Hepatocyte (in vitro differentiated cells): ENCODE measurements around the gene SCN1A. TPM values are rescaled to one million over a fixed set of nuclear protein-coding genes. Genes with fewer than 3 reads are reported as not detected.
"Not testable (repeated sequence)": the region's sequence is repeated elsewhere in the genome, so short reads cannot be mapped to it uniquely, and the experiment has no call there.

ENCODE experiments used
- DNase-seq: peaks from one replicate; pipeline ENCODE4 v3.0.0-alpha.2; 2016; ENCODE audit warnings: low spot score
- H2AFZ ChIP-seq: fragments of 200-600 bp; sonication (generic); 2 replicates; pipeline ENCODE4 v1.6.0; 2016; ENCODE audit warnings: antibody characterized with exemption, mild to moderate bottlenecking
- H3K27ac ChIP-seq: fragments of 200-600 bp; sonication (generic); 2 replicates; pipeline ENCODE4 v1.5.1; 2016; ENCODE audit warnings: mild to moderate bottlenecking
- H3K27me3 ChIP-seq: fragments of 200-600 bp; sonication (generic); 2 replicates; pipeline ENCODE4 v1.6.1; 2016
- H3K36me3 ChIP-seq: fragments of 200-600 bp; sonication (generic); replicated peaks from 2 replicates; pipeline ENCODE4 v1.5.1; 2016; ENCODE audit warnings: low read depth; ENCODE audit not compliant: insufficient read depth
- H3K4me1 ChIP-seq: fragments of 200-600 bp; sonication (generic); 2 replicates; pipeline ENCODE4 v1.5.1; 2016; ENCODE audit warnings: mild to moderate bottlenecking, moderate library complexity; ENCODE audit not compliant: insufficient read depth
- H3K4me2 ChIP-seq: fragments of 200-600 bp; sonication (generic); 2 replicates; pipeline ENCODE4 v1.6.0; 2016
- H3K4me3 ChIP-seq: fragments of 200-600 bp; sonication (generic); 2 replicates; pipeline ENCODE4 v1.5.1; 2016; ENCODE audit warnings: mild to moderate bottlenecking
- H3K79me2 ChIP-seq: fragments of 200-600 bp; sonication (generic); 2 replicates; pipeline ENCODE4 v1.6.0; 2017; ENCODE audit warnings: mild to moderate bottlenecking
- H3K9me2 ChIP-seq: fragments of 200-600 bp; sonication (generic); replicated peaks from 2 replicates; pipeline ENCODE4 v1.6.0; 2017; ENCODE audit warnings: mild to moderate bottlenecking; ENCODE audit not compliant: insufficient read depth
- H3K9me3 ChIP-seq: fragments of 200-600 bp; sonication (generic); 2 replicates; pipeline ENCODE4 v1.5.1; 2016; ENCODE audit warnings: low read depth, mild to moderate bottlenecking
- H4K20me1 ChIP-seq: fragments of 200-600 bp; sonication (generic); 2 replicates; pipeline ENCODE4 v1.6.0; 2016; ENCODE audit warnings: mild to moderate bottlenecking; ENCODE audit not compliant: insufficient read depth, poor library complexity, severe bottlenecking
- CTCF ChIP-seq: fragments of 200-600 bp; sonication (generic); IDR thresholded peaks from 2 replicates; pipeline ENCODE4 v1.5.1; 2016; ENCODE audit warnings: antibody characterized with exemption, mild to moderate bottlenecking; ENCODE audit not compliant: poor library complexity
- EZH2 ChIP-seq: fragments of 200-600 bp; sonication (generic); IDR thresholded peaks from 2 replicates; pipeline ENCODE4 v1.6.1; 2016; ENCODE audit warnings: antibody characterized with exemption, mild to moderate bottlenecking, borderline replicate concordance
- EZH2phosphoT487 ChIP-seq: fragments of 200-600 bp; sonication (generic); IDR thresholded peaks from one replicate; pipeline ENCODE4 v1.6.1; 2018; ENCODE audit warnings: antibody characterized with exemption, mild to moderate bottlenecking, low read depth, moderate library complexity; ENCODE audit not compliant: unreplicated experiment, severe bottlenecking
- WGBS: methylation state at CpG from one replicate; pipeline ENCODE4 v1.1.6; 2016; ENCODE audit warnings: low lambda C conversion rate; ENCODE audit errors: missing lambda C conversion rate; 5-methylcytosine and 5-hydroxymethylcytosine counted together
- polyA plus RNA-seq: library from polyadenylated mRNA; unstranded; fragments of >200 nt; fragmentation: Nextera tagmentation; extraction: Ambion mirVana; gene quantifications from 2 replicates; pipeline ENCODE4 v1.2.1, GENCODE V29; 2016
- total RNA-seq: library from RNA; depleted of rRNA; stranded (reverse); fragments of >200 nt; gene quantifications from 2 replicates; pipeline ENCODE4 v1.2.3, GENCODE V29; 2014

SCN1A gene
- total and polyA plus RNA-seq, 2 experiments from 2014 or later: 0.03 TPM; not detected in 1

GRCh38 chr2:166000401-166000800 is 127.4 kb downstream of the SCN1A start:
- Histone ChIP-seq H3K4me1 (no peaks in the 10 kb centered on the region), H3K79me2 (no peaks in the 10 kb centered on the region), H4K20me1 (no peaks in the 10 kb centered on the region), H3K36me3 (no peaks in the 10 kb centered on the region), H3K9me3 (no peaks in the 10 kb centered on the region), H3K4me2 (no peak overlapping the region), H3K9me2 (no peaks in the 10 kb centered on the region), H3K27me3 (no peaks in the 10 kb centered on the region), H3K4me3 (no peak overlapping the region), H3K27ac (no peak overlapping the region), H2AFZ (no peak overlapping the region)
- TF ChIP-seq EZH2 (no peak), CTCF (no peak), EZH2phosphoT487 (no peak)
- no peak for DNase-seq
- 27% methylated on average over 2 of the region's 2 CpGs for WGBS

GRCh38 chr2:165990846-165991245 is 137.0 kb downstream of the SCN1A start:
- no peak for TF ChIP-seq EZH2phosphoT487
- Histone ChIP-seq H4K20me1 (no peaks in the 10 kb centered on the region), H3K4me3 (no peak overlapping the region), H3K36me3 (no peaks in the 10 kb centered on the region), H3K79me2 (no peaks in the 10 kb centered on the region), H3K27ac (no peak overlapping the region), H3K4me1 (no peaks in the 10 kb centered on the region), H3K9me2 (no peaks in the 10 kb centered on the region), H3K27me3 (no peaks in the 10 kb centered on the region), H3K9me3 (no peaks in the 10 kb centered on the region), H2AFZ (no peak overlapping the region), H3K4me2 (no peak overlapping the region)
- DNase-seq: no peak

- Histone ChIP-seq H3K4me2 (no peak overlapping the region), H3K27me3 (no peaks in the 10 kb centered on the region), H3K4me3 (no peak overlapping the region), H4K20me1 (no peaks in the 10 kb centered on the region), H3K9me3 (no peaks in the 10 kb centered on the region), H3K27ac (no peak overlapping the region), H3K4me1 (no peaks in the 10 kb centered on the region), H2AFZ (no peak overlapping the region), H3K79me2 (no peaks in the 10 kb centered on the region), H3K9me2 (no peaks in the 10 kb centered on the region), H3K36me3 (no peaks in the 10 kb centered on the region)
- TF ChIP-seq EZH2: no peak
- TF ChIP-seq EZH2phosphoT487: no peak
- no peak for TF ChIP-seq CTCF
- WGBS: 21% methylated on average over 1 of the region's 1 CpG
- DNase-seq: no peak
Measured at GRCh38 chr2:165989851-165990250, 138.0 kb downstream of the SCN1A start.

- H3K4me2 ChIP-seq: no peak overlapping the region
- H2AFZ ChIP-seq: no peak overlapping the region
- no peak for DNase-seq
- no peak overlapping the region for H3K27ac ChIP-seq
- H3K9me2 ChIP-seq: no peaks in the 10 kb centered on the region
- no peaks in the 10 kb centered on the region for H4K20me1 ChIP-seq
- H3K4me1 ChIP-seq: no peaks in the 10 kb centered on the region
- no peaks in the 10 kb centered on the region for H3K9me3 ChIP-seq
- no peak for TF ChIP-seq EZH2phosphoT487
- TF ChIP-seq EZH2: no peak
- TF ChIP-seq CTCF: no peak
- H3K36me3 ChIP-seq: no peaks in the 10 kb centered on the region
- peaks cover 2% of the 10 kb centered on the region for H3K27me3 ChIP-seq
- H3K79me2 ChIP-seq: no peaks in the 10 kb centered on the region
- no peak overlapping the region for H3K4me3 ChIP-seq
Measured at GRCh38 chr2:165985120-165985519, 142.7 kb downstream of the SCN1A start.

GRCh38 chr2:165972161-165972560 is 155.7 kb downstream of the SCN1A start:
- not testable (repeated sequence) for H3K27ac ChIP-seq, H3K9me2 ChIP-seq, H3K36me3 ChIP-seq, H3K4me2 ChIP-seq, H4K20me1 ChIP-seq, H2AFZ ChIP-seq, H3K27me3 ChIP-seq, H3K79me2 ChIP-seq, H3K4me3 ChIP-seq, DNase-seq, H3K9me3 ChIP-seq, H3K4me1 ChIP-seq
